PFSK-1 (cell line): Measurements from ENCODE around the gene HS3ST4.

Experiments
- FOXP2 ChIP-seq: optimal IDR thresholded peaks from 2 replicates; pipeline ENCODE3; 2011; ENCODE audit warnings: borderline replicate concordance, control low read depth, inconsistent platforms; ENCODE audit not compliant: insufficient read depth; ENCODE audit errors: extremely low read length, extremely low read depth
- POLR2AphosphoS5 ChIP-seq: IDR thresholded peaks from 2 replicates; pipeline ENCODE4 v1.6.1; 2012; ENCODE audit warnings: low read depth, mild to moderate bottlenecking, control low read depth, low read length, moderate library complexity
- REST ChIP-seq, 2 experiments: IDR thresholded peaks; 2 replicates each; pipeline versions ENCODE4 v1.6.1 to v1.8.0; 2011 to 2012; ENCODE audit warnings: low read depth in 2 of 2, low read length in 2 of 2, control low read depth in 1 of 2, inconsistent platforms in 1 of 2, mild to moderate bottlenecking in 1 of 2, moderate library complexity in 1 of 2; ENCODE audit not compliant: insufficient read depth in 1 of 2
- SIN3A ChIP-seq: IDR thresholded peaks from 2 replicates; pipeline ENCODE4 v1.6.1; 2012; ENCODE audit warnings: mild to moderate bottlenecking, low read length, moderate library complexity, borderline replicate concordance; ENCODE audit not compliant: insufficient read depth
- TAF1 ChIP-seq: IDR thresholded peaks from 2 replicates; pipeline ENCODE4 v1.6.1; 2012; ENCODE audit warnings: low read length, control low read depth, borderline replicate concordance; ENCODE audit not compliant: insufficient read depth

GRCh38 chr16:25988882-25989281, 297.1 kb downstream of the HS3ST4 start:
- no peak for TF ChIP-seq REST (IDR thresholded peaks at IDR 0.05; ENCODE audit: insufficient read depth in 1 of 2, low read depth in 2 of 2, low read length in 2 of 2)
- no peak for TF ChIP-seq SIN3A
- TF ChIP-seq TAF1, result no peak
- TF ChIP-seq POLR2AphosphoS5, result no peak
- no peak for TF ChIP-seq FOXP2
